Kidney (tissue), 14 donors: ENCODE data around the gene CES4A. TPM values are rescaled to one million over a fixed set of nuclear protein-coding genes. Genes with fewer than 3 reads are reported as not detected.

Source experiments
- DNase-seq, 5 donors: peaks; one replicate each; pipeline ENCODE4 v3.0.0-alpha.2; 2013 to 2020
- FAIRE-seq: peaks from 2 replicates; lab custom pipeline; 2012; peaks lifted over from hg19 to GRCh38; lab: Jason Lieb, UNC
- H3K27ac ChIP-seq, 2 donors: one replicate each; pipeline ENCODE4 v1.7.0; 2013; ENCODE audit warnings: low read depth in 2 of 2, low read length in 2 of 2, inconsistent platforms in 1 of 2
- H3K27me3 ChIP-seq: one replicate; pipeline ENCODE4 v1.7.1; 2013; ENCODE audit warnings: low read length, inconsistent platforms; ENCODE audit not compliant: control insufficient read depth, insufficient read depth
- H3K36me3 ChIP-seq, 3 donors: one replicate each; pipeline versions ENCODE4 v1.7.0 to v1.7.1; 2013; ENCODE audit warnings: low read length in 3 of 3, control low read depth in 1 of 3, inconsistent platforms in 1 of 3; ENCODE audit not compliant: insufficient read depth in 3 of 3, control insufficient read depth in 2 of 3
- H3K4me1 ChIP-seq, 3 donors: one replicate each; pipeline versions ENCODE4 v1.7.0 to v1.7.1; 2013; ENCODE audit warnings: low read length in 3 of 3, inconsistent platforms in 1 of 3, low read depth in 1 of 3; ENCODE audit not compliant: control insufficient read depth in 2 of 3, insufficient read depth in 2 of 3
- H3K4me3 ChIP-seq, 3 donors: one replicate each; pipeline versions ENCODE4 v1.7.0 to v1.8.1; 2013; ENCODE audit warnings: low read length in 3 of 3, control low read depth in 1 of 3, inconsistent platforms in 1 of 3
- H3K9ac ChIP-seq, 3 donors: one replicate each; pipeline versions ENCODE4 v1.7.0 to v1.7.1; 2013; ENCODE audit warnings: low read length in 3 of 3, control low read depth in 1 of 3, inconsistent platforms in 1 of 3
- H3K9me3 ChIP-seq, 3 donors: one replicate each; pipeline versions ENCODE4 v1.7.0 to v1.7.1; 2013; ENCODE audit warnings: low read length in 3 of 3, control low read depth in 1 of 3, inconsistent platforms in 1 of 3; ENCODE audit not compliant: control insufficient read depth in 2 of 3, insufficient read depth in 1 of 3
- intact Hi-C: fragments of 100-400 bp; cut with DNase I; formaldehyde crosslinking; loops from one replicate; pipeline ENCODE4 v1.11.1; 2022
- polyA plus RNA-seq: library from polyadenylated mRNA; stranded (reverse); fragments of 350-450 nt; fragmentation: Illumina TruSeq; extraction: RNeasy Lipid Tissue Mini Kit (QIAGEN cat#74804); gene quantifications from one replicate; pipeline ENCODE4 v1.2.3, GENCODE V29; 2014; ENCODE audit warnings: low read depth, low replicate concordance; ENCODE audit not compliant: insufficient read depth
- total RNA-seq: library from RNA; stranded (reverse); fragmentation: NEBNext Ultra II Directional; extraction: Animal tissue kit (Norgen Biotek cat#: 25700); gene quantifications from one replicate; pipeline ENCODE4 v1.2.1, GENCODE V29; 2021
- TF ChIP-seq, protein P1 (sequence below): IDR thresholded peaks from 3 replicates; pipeline ENCODE4 v1.5.1; 2012; ENCODE audit warnings: mild to moderate bottlenecking, moderate library complexity, borderline replicate concordance; ENCODE audit not compliant: insufficient read depth; ENCODE audit errors: extremely low read depth
- donor health status: control.
- donor health status: control.
- donor health status: control.
- donor health status: control.
- donor health status: control.
- donor health status: DM: yes; HTN: yes; CAD: no.
- donor health status: Normal renal cell carcinoma (clear cell type).

The CES4A gene
- total and polyA plus RNA-seq, 2 donors from 2014 or later, result 14.9 to 31.7 TPM

DNA sequence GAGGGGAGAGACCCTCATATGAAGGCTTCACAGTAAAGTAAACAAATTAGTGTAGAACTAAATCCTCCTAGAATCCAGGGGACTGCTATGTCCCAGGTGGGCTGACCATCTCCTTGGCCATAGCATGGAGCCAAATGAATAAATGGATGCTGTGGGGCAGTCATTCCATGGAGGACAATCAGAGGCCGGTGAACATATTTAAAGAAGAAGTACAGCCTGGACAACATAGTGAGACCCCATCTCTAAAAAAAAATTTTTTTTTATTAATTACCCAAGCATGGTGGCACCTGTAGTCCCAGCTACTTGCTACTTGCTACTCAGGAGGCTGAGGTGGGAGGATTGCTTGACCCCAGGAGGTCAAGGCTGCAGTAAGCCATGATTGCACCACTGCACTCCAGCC, 35.3 kb downstream of the CES4A start:
- no peaks in the 10 kb centered on the region for H3K9me3 ChIP-seq
- H3K9ac ChIP-seq, result no peak overlapping the region
- H3K27me3 ChIP-seq, result no peaks in the 10 kb centered on the region
- TF ChIP-seq, protein P1, sequence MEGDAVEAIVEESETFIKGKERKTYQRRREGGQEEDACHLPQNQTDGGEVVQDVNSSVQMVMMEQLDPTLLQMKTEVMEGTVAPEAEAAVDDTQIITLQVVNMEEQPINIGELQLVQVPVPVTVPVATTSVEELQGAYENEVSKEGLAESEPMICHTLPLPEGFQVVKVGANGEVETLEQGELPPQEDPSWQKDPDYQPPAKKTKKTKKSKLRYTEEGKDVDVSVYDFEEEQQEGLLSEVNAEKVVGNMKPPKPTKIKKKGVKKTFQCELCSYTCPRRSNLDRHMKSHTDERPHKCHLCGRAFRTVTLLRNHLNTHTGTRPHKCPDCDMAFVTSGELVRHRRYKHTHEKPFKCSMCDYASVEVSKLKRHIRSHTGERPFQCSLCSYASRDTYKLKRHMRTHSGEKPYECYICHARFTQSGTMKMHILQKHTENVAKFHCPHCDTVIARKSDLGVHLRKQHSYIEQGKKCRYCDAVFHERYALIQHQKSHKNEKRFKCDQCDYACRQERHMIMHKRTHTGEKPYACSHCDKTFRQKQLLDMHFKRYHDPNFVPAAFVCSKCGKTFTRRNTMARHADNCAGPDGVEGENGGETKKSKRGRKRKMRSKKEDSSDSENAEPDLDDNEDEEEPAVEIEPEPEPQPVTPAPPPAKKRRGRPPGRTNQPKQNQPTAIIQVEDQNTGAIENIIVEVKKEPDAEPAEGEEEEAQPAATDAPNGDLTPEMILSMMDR, result no peak
- H3K4me3 ChIP-seq, result no peak overlapping the region
- DNase-seq, result no peak
- no peak for FAIRE-seq
- intact Hi-C loops, result no loop called here
- no peaks in the 10 kb centered on the region for H3K36me3 ChIP-seq
- H3K27ac ChIP-seq, result no peak overlapping the region
- H3K4me1 ChIP-seq, result peaks cover 0 to 3% (median 3%) of the 10 kb centered on the region in 3 donors

DNA sequence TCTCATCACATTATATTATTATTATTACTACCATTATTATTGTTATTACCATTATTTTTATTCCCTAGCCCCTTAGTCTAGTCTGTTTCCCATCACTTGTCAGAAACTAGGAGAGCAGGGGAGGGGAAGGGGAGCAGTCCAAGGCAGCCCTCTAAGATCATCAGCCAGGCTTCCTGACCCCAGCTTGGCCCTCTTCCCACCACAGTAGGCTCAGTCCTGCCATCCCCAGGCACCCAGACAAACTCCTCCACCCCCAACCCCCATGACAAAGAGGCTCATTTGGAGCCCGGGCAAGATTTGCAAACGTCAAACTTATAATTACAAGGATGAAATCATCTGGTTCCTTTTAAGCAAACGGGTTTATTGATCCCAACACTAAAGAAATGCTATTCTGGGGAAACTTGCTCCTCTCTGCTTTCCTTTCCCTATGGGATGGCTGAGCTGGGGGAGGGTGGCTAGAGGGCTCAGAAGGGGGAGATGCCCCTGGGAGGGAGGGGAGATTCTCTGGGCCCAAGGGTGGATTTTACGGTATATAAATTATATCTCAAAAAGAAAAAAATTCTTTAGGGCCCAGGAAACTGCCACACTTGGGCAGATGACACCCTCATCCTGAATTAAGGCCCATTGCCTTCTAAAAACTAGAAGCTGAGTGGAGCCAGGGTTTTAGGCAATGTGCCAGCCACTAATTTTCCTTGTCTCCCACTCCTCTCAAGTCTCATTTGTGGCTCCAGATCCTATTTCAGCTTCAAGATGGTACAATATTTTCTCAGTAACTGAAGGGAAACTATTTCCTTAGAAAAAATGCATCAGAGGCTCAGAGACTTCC, 36.2 kb downstream of the CES4A start:
- H3K27ac ChIP-seq, result no peak overlapping the region
- no peaks in the 10 kb centered on the region for H3K27me3 ChIP-seq
- no peak overlapping the region for H3K9ac ChIP-seq
- no peaks in the 10 kb centered on the region for H3K36me3 ChIP-seq
- no peaks in the 10 kb centered on the region for H3K9me3 ChIP-seq
- FAIRE-seq (no peak), DNase-seq (peak in 2 of 5 donors; percentile 28 to 56)
- TF ChIP-seq, protein P1, result no peak
- H3K4me1 ChIP-seq, result peaks cover 0 to 3% (median 3%) of the 10 kb centered on the region in 3 donors
- H3K4me3 ChIP-seq, result no peak overlapping the region
- intact Hi-C loops, result no loop called here

DNA sequence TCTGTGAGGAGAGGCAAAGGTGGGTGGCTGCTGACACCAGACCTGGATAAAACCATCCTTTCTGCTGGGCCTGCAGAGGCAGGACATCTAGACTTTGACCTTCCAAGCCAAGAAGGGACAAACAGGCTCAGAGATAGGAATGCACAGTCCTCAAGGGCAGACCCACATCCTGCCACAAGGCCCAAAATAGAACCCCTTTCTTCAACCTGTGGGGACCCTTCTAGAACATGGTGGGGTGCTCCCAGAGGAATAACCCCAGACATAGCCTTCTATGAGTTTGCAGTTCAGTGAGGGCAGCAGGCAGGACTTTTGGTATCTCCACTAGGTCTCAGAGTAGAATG, 36.8 kb downstream of the CES4A start:
- intact Hi-C loops, result no loop called here
- Histone ChIP-seq H3K27me3 (no peaks in the 10 kb centered on the region), H3K36me3 (no peaks in the 10 kb centered on the region), H3K9ac (no peak overlapping the region), H3K9me3 (no peaks in the 10 kb centered on the region), H3K4me1 (peaks cover 0 to 3% (median 3%) of the 10 kb centered on the region in 3 donors), H3K27ac (no peak overlapping the region), H3K4me3 (no peak overlapping the region)
- TF ChIP-seq, protein P1, result no peak
- DNase-seq (no peak), FAIRE-seq (no peak)
